Measurements from ENCODE around the gene EMSY.

The EMSY gene

DNA sequence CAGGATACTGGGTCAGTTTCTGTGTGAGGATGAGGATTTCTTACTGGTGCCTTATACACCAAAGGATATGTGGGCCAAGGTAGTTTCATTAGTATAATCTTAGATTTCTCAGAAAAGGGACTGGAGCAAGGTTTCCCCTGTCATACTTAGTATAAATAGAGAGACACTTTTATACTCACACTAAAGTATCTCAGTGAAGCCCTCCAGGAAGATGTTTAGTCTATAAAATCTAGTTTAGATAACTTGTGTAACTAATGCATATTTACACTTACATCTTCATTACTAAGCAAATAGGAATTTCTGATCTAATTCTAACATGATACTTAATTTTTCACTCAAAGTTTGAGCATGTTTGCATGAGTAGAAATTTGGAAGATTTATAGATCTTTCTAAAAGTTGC, 11.1 kb downstream of the EMSY start:
- DNase-seq = no peak

DNA sequence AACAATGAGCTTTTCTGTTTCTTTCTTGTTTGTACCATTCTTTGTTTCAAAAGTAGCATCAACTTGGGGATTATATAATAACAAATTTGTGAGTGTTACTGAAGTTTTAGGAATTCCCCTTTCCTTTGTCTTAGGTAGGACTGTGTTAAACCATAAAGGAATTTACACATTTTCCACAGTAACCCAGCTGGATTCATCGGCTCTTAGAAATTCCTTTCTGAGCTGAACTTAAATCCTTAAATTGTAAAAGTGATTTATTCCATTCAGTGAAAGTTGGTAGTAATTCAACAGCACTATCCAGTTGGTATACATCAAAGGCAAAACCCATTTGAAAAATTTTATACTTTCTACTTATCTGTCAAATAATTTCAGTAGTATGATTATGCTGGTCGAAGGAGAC, 11.8 kb downstream of the EMSY start:
- no peak for DNase-seq

DNA sequence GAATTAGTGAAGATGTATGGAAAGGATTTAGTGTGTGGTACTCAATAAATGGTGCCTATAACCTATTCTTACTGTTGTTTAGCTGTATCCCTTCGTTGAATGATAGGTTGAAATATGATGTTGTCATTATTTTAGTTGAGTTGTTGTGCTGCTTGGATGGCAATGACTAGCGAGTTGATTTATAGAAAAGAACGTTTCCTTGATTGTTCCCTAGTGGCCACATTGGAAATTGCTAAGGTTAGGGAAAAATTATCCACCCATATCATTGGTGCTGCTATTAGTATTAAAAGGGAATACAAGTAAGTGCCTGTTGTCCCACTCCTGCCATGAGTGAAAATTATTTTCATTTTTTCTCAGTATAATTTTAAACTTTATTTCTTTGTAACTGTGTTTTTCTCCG, 14.5 kb downstream of the EMSY start:
- DNase-seq = no peak

DNA sequence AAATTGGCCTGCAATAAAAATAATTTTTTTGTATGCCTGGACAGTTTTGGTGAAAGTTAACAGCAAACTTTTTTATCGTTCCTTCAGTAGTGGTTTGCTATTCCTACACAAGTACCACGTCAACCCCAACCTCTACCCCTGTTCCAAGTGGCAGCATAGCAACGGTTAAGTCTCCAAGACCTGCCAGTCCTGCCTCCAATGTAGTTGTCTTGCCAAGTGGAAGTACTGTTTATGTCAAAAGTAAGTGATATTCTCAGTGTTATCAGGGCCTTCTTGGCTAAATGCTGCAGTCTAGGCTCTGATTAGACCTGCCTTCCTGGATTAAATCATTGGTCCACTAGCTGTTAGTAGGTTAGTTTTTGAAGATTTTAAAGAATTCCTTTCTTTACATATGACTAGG, 15.0 kb downstream of the EMSY start:
- no peak for DNase-seq

DNA sequence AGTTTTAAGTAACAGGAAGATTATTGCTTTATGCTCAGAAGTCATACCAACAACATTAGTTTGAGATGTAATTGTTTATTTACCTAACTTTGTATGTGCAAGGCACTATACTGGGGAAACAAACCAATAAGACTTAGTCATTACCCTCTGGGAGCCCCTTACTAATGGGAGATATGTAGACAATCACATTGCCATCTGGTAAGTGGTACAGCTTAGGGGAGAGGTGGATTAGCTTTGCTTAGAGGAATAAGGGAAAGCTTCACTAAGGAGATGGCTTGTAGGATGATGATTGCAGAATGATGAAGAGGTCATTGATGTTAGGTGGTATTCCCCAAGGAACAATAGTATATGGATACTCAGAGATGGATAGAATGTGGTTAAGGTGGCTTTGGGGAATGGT, 17.5 kb downstream of the EMSY start:
- no peak for DNase-seq

DNA sequence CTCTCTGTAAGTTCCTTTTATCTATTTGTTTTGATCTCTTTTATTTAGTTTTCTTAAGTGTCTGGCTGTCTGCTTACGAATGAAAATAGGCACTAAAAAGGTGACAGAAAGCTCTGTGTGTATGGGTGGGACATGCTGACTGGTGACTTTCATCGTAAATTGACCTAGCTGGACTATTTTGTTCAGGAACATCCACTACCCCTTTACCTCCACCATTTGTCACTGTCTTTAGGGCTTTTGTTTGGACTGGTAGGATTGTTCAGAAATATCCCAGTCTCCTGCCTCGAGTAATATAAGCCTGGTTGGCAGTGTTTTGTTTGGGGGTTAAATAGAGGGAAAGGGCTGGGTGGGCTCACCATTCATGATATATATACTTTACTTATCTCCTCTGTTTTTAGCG, 20.9 kb downstream of the EMSY start:
- DNase-seq = no peak

DNA sequence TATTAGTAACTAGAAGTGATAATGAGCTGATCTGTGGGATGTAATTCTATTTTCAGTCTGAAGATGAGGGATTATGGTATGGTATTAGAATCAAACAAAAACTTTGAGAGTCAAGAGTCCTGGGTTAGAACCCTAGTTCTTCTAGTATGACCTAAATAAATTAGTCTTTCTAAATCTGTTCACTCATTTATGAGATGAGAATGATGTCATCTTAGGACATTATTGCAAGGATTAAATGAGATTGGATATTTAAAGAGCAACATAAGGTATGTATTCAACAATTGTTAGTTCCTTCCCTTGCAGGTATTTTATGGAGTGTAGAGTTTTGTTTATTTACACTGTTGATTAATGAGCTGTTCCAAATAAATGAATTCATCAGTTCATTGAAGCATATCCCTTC, 21.8 kb downstream of the EMSY start:
- no peak for DNase-seq

DNA sequence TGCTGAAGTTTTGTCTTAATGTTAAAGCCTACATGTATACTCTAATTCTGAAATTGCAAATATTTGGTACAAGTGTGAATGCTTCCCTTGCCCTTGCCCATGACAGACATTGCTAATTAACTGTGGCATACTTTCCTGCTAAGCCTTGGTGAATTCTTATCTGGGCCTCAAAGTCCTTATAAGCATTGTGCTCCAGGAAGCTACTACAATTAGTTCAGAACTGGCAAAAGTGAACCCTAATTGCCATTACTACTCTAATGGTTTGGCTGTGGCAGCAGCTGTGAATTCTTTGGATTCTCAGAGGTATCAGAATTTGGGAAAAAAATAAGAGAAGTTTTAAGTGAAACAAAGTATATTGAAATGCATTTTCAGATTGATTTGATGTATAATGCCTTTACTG, 24.3 kb downstream of the EMSY start:
- no peak for DNase-seq

DNA sequence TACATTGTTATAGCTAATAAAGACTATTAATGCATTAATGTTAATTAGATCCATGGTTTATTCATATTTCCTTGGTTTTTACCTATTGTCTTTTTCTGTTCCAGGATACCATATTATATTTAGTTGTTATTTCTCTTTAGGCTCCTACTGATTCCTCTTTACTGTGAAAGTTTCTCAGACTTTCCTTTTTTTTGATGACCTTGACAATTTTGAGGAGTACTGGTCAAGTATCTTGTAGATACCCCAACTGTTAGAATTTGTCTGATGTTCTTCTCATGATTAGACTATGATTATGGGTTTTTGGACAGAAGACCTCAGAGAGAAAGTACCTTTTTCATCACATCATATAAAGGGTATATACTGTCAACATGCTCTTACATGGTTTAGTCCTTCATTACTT, 26.6 kb downstream of the EMSY start:
- DNase-seq = no peak

DNA sequence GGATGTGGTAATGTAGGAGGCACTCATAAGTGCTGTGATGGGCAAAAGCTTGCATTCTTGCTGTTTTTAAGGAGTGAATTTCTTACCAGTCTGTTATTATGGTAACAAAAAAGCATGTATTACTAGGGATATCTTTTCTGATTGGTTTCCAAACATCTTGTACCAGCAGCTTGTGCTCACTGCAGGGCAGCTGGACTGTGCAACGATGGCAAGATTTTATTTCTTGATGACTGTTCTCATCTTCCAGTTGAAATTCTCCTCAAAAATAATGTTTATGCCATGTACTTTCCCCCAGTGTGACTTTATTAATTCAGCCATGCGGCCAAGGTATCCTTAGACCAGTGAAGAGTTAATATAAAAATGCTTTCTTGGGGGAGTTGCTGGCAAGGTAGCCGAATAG, 35.4 kb downstream of the EMSY start:
- DNase-seq = no peak

DNA sequence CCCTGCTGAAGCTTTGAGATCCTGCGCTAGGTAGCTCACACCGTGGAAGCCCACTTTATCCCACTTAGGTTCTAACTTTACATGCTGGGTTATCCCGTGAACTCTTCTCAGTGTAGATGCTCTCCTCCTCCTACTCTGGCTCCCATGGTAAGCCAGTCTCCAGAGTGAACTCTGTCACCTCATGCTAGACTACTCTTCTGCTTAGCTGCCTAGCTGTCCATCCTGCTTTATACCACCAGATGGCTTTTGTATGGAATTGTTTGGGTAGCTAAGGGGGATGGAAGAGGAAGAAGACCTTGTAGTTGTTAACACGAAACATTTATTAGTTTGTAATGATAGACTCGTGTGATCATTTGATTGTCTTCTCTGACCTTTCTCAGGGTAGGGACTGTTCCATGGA, 46.8 kb downstream of the EMSY start:
- DNase-seq = no peak

DNA sequence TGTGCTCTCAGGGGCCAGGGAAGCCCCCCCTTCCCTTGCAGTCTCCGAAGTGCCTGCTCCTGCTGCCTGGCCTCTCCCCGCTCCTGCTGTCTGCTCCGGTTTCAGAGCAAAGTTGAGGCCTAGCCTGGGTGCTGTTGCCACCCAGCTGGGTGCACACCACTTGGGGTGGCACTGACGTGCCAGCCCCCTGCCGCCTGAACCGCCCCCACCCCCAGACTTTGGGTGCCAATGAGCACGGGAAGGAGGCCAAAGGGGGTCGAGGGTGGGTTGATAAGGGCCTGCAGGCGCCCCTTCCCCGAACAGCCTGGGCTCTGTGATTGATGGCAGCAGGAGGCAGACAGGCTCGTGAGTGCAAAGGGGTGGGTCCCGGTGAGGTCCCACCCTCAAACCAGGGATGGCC, 48.2 kb downstream of the EMSY start:
- no peak for DNase-seq

DNA sequence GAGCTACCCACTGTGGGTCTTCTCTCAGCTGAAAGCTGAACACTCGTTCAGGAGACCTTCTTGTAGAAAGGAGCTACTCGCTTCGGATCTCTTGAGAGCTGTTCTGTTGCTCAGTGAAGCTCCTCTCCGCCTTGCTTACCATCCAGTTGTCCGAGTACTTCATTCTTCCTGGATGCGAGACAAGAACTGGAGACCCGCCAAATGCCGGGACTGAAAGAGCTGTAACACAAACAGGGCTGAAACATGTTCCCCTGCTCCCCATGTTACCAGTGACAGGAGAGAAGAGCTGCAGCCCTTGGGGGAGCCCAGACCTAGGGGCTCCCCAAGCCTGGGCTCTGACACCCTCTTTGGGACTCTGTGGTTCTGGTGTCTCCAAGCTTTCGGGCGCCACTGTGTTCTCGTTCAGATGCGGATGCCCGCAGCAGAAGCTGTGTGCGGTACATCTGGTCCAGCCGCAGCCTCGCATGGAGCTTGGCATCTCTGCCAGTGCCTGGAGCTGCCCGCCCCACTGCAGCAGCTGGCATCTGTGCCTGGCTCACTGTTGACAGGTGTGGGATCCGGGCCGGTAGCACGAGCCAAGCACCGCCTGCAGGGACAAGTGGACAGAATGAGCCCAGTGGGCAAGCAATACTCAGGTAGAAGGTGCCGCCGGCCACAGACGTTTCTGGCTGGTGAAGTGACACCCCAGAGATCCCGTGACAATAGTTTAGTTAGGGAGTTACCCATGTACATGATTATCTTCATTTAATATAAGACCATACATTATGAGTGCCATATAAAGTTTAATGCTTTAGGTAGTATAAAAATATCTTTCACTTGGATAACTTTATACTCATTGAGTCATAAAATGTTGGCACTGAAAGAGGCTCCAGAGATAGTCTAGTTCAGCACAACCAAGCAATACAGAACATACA, 49.1 kb downstream of the EMSY start:
- DNase-seq = no peak

DNA sequence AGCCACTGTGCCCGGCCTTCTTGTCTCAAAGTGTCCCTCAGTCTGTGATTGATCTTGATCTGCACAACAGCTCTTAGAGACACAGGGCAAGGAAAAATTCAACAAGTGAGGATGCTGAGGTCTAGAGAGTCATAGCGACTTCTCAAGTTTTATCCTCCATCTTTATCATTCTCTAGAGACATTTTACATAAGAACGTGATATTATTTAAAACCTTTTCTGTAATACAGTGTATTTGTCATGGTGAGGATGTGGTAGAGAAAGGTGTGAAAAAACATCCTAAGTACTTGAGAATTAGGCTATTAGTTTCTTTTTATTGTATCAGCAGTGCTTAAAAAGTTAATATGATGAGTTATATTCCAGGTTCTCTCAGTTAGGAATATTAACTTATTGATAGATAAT, 50.2 kb downstream of the EMSY start:
- DNase-seq = no peak

DNA sequence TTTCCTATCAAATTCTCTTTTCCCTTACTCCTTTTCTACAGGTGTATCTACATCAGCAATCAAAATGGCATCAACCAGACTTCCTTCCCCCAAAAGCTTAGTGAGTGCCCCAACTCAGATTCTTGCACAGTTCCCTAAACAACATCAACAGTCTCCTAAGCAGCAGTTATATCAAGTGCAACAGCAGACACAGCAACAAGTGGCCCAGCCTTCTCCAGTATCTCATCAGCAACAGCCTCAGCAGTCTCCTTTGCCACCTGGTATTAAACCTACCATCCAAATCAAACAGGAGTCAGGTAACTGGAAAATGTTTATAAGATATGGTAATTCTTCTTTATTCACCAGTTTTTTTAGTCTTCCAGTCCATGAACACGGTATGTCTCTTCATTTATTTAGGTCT, 51.4 kb downstream of the EMSY start:
- DNase-seq = no peak

DNA sequence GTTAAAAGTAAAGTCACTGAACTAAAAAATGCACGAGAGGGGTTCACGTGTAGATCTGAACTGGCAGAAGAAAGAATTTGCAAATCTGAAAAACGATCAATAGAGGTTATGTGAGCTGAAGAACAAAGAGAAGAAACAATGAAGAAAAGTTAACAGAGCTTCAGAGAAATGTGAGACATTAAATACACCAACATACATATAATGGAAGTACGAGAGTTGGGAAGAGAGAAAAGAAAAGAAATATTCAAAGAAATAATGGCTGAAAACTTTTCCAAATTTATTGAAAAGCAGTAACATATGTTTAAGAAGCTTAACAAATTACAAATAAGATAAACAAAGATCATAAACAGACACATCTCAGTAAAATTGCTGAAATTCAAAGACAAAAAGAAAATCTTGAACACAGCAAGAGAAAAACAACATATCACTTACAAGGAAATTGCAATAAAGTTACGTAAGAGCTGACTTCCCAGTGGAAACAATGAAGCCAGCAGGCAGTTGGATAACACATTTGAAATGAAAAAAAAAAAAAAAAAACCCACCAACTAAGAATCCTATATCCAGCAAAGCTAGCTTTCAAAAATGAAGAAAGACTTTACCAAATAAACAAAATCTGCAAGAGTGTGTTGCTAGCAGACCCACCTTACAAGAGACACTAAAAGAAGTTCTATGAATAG, 56.8 kb downstream of the EMSY start:
- no peak for DNase-seq

DNA sequence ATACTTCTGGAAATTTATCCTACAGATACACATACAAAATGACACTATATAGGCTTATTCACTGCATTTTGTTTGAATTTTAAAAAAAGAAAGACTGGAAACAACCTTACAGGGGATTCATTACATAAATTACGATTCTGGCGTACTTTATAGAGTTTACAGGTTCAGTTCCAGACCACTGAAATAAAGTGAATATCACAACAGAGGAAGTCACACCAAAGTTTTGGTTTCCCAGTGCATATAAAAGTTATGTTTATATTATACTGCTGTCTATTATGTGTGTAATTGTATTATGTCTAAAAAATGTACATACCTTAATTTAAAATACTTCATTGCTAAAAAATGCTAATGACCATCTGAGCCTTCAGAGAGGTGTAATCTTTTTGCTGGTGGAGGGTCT, 62.0 kb downstream of the EMSY start:
- DNase-seq = no peak

DNA sequence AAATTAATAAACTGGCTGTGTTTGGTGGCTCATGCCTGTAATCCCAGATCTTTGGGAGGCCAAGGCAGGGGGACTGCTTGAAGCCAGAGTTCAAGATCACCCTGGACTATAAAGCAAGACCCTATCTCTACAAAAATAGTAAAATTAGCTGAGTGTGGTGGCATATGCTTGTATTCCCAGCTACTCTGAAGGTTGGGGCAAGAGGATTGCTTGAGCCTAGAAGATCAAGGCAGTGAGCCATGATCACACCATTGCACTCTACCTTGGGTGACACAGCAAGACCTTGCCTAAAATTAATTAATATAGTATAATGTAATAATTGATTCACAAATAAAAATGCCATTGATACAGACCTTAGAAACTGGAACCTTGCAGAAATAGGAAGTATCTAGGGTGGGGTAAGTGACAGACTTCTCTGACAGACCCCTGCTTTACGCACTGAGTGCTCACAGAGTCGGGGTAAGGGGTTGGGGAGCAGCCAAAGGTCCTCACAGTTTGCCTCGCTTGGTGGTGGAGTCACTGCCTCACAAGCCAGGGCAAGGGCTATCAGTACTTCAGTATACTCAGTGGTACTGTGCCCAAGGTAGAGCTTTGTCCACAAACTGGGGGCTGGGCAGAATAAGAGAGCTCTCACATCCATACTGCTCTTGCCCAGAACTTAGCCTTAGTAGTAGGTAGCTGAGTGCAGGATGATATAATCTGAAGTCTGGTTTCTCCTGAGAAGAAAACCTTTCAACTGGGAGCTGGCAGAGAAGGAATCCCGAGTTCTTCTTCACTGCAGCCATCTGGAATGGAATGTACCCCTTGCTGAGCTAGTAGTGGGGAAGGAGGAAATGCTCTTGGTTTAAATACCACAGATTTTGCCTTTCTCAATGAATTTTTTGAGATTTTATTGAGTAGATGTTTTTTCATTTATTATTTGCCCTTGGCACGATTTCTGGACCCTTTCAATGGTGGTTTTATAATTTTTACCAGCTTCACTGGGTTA, 65.5 kb downstream of the EMSY start:
- DNase-seq = no peak

DNA sequence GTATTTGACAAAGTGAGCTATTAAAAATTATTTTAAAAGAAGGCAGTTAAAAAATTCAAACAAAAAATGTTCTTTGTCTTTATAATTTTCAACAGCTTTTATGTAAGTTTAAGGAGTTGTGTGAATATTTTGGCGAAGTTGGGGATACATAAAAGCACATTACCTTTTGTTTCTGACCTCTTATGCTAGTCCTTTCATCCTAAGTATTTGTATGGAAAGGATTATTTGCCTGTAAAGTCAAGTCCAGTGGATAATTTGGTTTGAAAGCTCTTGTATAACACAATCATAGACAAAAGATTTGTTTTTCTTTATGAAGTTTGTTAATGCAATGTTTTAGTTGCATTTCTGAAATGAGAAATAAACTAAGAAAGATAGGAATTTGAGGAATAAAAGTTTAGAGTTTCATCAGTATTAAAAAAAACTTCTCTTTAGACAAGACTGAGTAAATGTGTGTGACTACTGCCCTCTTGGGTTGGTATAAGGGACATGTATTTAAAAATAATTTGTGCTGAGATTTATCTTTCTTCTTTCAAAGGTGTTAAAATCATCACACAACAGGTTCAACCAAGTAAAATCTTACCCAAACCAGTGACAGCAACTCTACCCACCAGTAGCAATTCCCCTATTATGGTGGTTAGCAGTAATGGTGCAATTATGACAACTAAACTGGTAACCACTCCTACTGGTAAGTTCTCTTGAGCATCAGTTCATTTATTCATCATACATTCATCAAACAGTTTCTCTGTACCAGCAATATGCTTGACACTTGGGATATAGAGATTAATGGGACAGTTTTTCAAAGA, 68.2 kb downstream of the EMSY start:
- DNase-seq = no peak

DNA sequence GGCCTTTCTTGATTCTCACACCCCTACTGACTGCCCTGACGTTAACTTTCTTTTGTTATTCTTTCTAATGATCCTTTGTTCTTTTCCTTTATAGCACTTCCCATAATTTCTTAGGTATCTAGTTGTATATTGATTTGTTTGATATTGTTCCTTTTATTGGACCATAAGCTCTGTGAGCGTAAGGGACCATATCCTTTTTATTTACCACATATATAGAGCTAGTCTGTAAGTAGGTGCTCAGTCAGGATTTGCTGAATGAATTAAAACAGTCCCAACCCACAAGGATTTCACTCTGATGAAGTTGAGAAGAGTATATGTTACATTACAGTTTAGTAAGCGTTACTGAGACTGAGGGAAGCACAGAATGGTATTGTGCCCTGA, 68.8 kb downstream of the EMSY start:
- no peak for DNase-seq

DNA sequence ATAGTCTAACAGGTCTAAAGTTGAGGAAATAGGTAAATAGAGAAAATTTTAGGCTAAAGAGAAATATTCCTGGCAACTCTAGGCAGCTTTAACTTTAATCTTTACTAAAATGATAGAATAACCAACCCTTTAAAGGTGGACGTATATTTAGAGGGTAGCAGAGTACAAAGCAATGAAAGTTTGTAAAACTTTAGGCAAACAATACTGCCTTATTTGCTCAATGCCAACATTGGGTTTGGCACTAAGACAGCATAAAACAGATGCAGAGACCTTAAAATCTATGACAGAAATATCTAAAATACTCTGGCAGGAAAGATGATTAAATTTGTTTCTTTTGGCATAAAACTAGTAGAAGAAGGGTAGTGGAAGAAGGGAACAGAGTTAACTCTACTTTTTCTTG, 70.7 kb downstream of the EMSY start:
- DNase-seq = no peak

DNA sequence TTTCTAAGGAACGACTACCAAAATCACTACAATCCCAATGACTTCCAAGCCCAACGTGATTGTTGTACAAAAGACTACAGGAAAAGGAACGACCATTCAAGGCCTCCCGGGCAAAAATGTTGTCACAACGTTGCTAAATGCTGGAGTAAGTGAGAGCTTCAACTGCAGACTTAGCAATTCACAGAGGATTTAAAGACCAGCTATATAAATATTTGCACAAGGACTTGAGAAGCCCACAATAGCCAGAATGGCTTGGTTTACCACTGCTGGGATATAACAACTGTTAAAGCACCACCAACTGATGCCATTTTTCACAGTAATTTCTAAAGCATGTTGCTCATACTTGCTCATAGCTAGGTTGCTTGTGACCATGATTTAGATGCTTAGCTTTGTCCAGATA, 78.3 kb downstream of the EMSY start:
- peak; percentile 52 for DNase-seq
